Stimulated activated CD4-positive, alpha-beta T cell treated with anti-CD3 and anti-CD28 coated beads, Interleukin-1b, Interleukin-23, amount 100 ng/mL, for 24 hours (primary cell): Measurements from ENCODE around the gene XPNPEP3.
"Not testable (repeated sequence)": the region's sequence is repeated elsewhere in the genome, so short reads cannot be mapped to it uniquely, and the experiment has no call there.

Experiments
- DNase-seq, 4 experiments: peaks; one replicate each; pipeline ENCODE4 v3.0.0-alpha.2; 2020; ENCODE audit warnings: low read depth in 4 of 4, low spot score in 1 of 4

Gene XPNPEP3

DNA sequence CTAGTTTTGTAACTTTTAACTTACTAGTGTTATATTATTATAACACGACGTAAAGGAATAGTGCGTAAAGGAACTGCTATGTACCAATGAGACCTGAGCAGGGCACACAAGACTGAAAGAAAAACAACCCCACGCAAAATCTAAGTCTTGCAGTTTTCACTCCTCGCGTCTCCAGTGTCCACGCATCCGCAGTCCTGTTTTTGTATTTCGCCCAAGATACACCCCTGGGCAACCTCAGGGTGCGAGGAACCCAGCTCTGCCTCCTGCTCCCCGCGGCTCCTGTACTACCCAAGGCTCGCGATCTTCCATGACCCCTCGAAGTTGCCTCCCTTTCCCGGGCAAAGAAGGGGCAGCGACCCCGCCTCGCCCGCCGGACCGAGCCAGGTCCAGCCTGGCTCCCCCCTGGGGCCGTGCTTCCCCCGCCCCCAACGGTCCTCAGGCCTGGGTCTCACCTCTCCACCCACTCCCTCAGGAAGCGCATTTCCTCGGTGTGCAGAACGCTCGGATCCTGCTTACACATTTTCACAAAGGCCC is 902 bp upstream of the XPNPEP3 start:
- DNase-seq: peak in 1 of 4 experiments; percentile 22

- no peak for DNase-seq
These were observed 434 bp downstream of the XPNPEP3 start for GRCh38 chr22:40857309-40857855.

DNA sequence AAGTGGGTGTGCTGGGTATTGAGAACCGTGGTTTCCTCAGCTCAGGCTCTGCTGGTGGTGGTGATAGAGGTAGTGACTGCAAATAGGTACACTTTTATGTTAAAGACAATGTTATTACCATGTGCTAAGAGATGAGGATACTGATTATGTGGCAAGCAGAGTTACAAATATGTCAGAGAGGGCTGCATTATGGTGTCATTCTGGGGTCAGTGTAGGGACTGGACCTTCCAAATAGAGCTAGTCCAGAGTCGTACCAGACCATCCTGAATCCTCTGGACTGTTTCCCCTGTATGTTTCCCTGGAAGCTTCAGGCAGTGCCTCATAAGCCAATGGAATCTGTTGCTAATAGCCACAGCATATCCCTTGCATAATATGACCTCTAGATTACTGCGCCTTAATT is 5.1 kb downstream of the XPNPEP3 start, which contains the start of gene DNAJB7:
DNAJB7 (minus strand) TSS at position 101 of the 400 bp plus-strand sequence. CDS start 119 bp downstream, outside the sequence.
- no peak for DNase-seq

DNA sequence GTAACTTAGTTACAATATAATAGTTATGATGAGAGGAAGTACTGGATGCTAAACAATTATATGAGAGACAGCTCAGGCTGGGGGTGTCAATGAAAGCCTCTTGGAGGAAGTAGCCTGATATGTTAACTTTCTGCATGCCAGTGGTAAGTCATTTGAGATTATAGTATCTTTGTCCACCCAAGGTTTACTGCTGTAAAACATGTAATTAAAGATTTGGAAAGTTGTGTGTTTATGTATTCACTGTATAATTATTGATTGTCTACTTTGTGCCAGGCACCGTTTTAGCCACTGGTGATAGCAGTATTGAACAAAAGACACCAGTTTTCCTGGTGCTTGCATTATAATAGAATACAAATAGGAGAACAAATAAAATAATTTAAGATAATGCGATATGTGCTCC is 5.6 kb downstream of the XPNPEP3 start:
- no peak for DNase-seq

DNA sequence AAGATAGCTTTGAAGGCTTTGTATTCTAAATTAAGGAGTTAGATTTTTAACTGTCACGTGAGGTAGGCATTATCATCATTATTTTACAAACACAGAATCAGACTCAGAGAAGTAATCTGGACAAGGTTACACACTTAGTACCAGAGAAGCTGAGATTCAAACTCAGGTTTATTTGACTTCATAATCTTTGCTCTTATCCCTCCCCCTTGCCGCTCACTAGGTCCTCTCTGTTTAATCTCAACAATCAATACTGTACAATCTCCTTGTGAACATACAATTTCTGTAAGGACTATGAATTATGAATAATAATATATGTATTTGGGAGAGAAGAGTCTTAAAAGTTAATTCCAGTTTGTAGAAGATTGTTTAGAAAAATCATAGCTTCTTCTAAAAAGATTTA is 10.2 kb downstream of the XPNPEP3 start:
- no peak for DNase-seq

DNA sequence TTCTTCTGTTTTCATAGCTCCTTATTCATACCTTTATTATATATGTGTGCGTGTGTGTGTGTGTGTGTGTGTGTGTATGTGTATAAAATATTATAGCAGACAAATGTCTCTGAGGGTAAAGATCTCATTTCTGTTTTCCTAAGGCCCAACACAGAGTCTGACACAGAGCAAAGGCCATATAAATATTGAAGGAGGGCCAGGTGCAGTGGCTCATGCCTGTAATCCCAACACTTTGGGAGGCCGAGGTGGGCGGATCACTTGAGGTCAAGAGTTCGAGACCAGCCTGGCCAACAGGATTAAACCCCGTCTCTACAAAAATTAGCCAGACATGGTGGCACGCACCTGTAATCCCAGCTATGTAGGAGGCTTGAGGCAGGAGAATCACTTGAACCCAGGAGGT is 11.4 kb downstream of the XPNPEP3 start:
- not testable (repeated sequence) for DNase-seq

DNA sequence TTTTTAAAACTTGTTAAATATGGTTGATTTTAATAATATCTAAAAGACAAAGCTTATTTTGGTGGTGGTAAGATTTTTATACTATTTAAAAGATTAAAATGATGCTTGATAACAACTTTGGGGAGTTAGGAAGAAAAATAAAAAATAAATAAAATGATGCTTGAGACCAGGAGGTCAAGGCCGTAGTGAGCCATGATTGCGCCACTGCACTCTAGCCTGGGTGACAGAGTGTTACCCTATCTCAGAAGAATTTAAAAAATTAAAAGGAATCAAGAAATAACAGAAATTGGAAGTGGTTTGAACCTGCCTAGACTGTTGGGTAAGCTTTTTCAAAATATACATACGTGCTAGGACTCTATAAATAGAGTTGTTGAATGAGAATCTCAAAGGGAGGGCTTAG is 17.1 kb downstream of the XPNPEP3 start:
- no peak for DNase-seq

DNA sequence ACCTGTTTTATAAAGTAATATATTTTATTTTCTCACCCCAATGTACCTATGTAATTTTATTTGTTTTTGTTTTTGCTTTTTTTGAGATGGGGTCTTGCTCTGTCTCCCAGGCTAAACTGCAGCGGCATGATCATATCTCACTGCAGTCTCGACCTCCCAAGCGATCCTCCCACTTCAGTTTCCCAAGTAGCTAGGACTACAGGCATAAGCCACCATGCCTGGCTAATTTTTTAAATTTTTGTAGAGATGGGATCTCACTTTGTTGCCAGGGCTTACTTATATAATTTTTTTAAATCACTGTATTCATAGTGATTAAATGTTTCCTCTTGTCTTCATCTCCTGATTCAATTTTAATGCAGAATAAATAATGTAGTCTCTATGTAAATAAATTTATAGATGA is 18.2 kb downstream of the XPNPEP3 start:
- DNase-seq: no peak

DNA sequence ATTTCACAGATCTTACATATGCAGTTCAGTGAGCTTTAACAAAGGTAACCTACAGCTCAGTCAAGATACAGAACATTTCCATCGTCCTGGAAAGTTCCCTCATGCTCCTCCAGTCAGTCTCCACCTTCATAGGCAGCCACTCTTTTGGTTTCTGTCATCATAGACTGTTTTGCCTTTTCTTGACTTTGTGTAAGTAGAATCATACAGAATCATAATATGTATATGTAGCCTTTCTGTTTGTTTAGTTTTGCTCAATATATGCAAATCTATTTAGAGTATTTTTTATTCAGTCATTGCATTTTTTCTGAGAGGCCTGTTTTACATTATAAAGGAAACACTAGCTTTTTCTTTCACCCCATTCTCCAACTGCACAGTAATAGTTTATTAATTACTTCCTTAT is 20.0 kb downstream of the XPNPEP3 start:
- no peak for DNase-seq

DNA sequence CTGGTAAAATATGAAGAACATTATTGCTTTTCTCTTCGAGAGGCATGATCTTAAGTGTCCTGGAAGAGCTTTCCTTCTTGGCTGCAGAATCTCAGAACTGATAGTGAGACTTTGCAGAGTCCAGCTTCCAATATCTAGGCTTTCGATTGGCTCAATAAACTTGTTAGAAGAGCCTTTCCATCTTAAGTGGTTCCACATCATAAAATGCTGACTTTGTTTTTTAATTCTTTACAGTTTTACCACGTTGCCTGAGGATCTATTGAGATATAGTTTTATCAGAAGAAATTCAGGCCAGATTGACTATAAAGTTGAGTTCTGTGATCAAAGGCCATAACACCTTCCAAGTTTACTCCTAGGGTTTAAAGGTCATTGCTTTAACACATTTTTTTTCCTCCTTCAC is 20.5 kb downstream of the XPNPEP3 start:
- no peak for DNase-seq

GRCh38 chr22:40878922-40879321 is 22.0 kb downstream of the XPNPEP3 start:
- no peak for DNase-seq

GRCh38 chr22:40889116-40889515 is 32.2 kb downstream of the XPNPEP3 start:
- no peak for DNase-seq

DNA sequence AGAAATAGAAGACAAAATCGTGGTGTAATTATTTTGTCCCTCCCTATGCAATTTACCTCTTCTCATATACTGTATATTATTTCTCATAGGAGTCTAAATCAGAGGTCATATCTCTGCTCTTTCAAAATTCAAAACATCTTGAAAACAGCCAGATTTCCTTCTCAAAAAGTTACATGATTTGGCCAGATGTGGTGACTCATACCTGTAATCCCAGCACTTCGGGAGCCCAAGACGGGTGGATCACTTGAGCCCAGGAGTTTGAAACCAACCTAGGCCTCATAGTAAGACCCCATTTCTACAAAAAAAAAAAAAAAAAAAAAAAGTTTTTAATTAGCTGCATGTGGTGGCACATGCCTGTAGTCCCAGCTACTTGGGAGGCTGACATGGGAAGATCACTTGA is 33.9 kb downstream of the XPNPEP3 start:
- DNase-seq: no peak

DNA sequence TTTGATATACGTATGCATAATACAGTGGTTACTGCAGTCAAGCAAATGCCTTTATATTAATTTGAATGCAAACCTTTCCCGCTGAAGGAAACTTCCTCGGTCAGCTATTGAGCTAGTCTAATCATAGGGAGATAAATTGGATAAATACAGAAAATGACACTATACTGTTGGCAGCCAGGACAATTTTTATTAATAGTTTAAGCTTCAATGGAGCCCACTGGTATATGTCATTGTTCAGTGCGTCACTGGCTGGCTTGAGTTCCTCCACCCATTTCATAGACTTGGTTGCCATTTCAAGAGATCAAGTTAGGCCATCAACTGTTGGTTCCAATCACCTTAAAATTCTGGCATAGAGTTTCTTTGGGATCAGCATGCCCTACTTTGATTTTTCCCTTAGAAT is 37.5 kb downstream of the XPNPEP3 start:
- no peak for DNase-seq

- peak in 1 of 4 experiments; percentile 4 for DNase-seq
These were observed 42.0 kb downstream of the XPNPEP3 start for GRCh38 chr22:40898850-40899357.

DNA sequence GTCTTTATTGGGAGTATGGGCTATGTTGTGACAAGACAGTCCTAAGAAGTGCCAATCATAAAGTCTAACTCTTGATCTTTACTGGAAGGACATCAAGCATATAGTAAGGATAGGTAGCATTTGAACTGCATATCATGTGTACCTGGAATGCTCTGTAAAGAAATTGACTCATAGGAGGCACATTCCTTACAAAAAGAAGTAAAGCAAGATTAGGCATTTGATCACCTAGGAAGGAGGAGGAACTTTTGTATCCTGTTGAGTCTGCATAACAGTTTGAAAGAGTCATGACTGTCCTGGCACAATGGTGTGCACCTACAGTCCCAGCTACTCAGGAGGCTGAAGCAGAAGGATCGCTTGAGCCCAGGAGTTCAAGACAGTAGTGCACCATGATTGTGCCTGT is 47.2 kb downstream of the XPNPEP3 start:
- DNase-seq: no peak

GRCh38 chr22:40908895-40909294 is 51.9 kb downstream of the XPNPEP3 start:
- DNase-seq: no peak

DNA sequence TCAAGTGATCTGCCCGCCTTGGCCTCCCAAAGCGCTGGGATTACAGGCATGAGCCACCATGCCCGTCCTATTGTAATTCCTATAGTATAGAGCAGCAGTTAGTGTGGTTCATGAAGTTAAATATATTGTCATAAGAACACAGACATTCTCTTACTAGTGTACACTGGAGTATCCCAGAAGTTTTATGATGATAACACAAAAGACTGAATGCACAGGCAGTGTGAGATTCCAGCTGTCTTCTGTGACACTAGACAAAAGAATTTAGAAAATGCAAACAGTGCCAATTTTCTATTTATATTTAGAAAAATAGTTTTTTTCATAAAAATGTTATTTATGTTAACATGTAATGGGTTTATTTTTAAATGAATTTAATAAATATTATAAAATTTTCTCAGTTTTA is 54.8 kb downstream of the XPNPEP3 start:
- DNase-seq: no peak

GRCh38 chr22:40912987-40913386 is 56.0 kb downstream of the XPNPEP3 start:
- not testable (repeated sequence) for DNase-seq

- DNase-seq: no peak
These were observed 62.5 kb downstream of the XPNPEP3 start for GRCh38 chr22:40919446-40919845.

DNA sequence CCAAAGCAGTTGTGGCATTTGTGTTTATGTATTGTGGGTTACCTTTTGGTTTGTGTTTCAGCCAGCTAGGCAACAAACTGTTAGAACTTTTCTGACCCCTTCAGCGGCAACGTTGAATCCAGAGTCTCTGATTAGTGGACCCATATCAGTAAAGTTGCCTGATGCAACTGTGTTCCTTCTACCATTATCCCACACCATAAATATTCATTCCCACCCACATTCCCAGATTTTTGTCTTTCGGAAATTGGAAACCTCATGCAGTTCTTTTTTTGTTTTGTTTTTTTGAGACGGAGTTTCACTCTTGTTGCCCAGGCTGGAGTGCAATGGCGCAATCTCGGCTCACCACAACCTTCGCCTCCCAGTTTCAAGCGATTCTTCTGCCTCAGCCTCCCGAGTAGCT is 63.6 kb downstream of the XPNPEP3 start:
- DNase-seq: no peak

DNA sequence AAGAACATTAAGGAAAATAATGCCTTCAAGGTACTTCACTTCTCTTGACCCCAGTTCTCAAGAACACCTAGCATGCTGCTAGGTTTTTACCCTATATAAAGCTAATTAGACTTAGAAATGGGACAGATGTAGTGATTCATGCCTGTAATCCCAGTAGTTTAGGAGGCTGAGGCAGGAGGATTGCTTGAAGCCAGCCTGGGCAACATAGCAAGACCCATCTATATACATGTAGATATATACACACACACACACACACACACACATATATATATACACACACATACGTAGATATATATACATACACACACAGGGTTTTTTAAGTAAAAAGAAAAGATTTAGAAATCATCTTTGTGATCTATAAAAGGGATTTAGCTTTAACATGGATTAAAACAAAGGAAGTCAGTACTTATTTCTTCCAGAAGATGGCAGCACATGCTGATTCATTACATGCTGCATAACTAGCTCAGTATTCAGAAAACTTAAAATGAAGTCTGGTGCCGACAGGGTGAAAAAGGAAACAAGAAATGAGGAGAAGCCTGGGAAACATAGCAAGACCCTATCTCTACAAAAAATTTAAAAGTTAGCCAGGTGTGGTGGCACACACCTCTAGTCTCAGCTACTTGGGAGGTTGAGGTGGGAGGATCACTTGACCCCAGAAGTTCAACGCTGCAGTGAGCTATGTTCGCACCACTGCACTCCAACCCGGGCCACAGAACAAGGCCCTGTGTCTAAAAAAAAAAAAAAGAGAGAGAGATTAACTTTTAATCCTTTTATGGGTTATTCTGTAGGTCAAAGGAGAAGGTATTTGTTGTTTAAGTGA is 65.7 kb downstream of the XPNPEP3 start:
- DNase-seq: no peak
